HG03064 (cell line): ENCODE data around the gene LDB1.

Experiments
- ATAC-seq: cut with Tn5 transposase; IDR thresholded peaks from one replicate; pipeline ENCODE4 v1.9.1; 2021; ENCODE audit warnings: low read depth; ENCODE audit not compliant: unreplicated experiment

Gene LDB1

DNA sequence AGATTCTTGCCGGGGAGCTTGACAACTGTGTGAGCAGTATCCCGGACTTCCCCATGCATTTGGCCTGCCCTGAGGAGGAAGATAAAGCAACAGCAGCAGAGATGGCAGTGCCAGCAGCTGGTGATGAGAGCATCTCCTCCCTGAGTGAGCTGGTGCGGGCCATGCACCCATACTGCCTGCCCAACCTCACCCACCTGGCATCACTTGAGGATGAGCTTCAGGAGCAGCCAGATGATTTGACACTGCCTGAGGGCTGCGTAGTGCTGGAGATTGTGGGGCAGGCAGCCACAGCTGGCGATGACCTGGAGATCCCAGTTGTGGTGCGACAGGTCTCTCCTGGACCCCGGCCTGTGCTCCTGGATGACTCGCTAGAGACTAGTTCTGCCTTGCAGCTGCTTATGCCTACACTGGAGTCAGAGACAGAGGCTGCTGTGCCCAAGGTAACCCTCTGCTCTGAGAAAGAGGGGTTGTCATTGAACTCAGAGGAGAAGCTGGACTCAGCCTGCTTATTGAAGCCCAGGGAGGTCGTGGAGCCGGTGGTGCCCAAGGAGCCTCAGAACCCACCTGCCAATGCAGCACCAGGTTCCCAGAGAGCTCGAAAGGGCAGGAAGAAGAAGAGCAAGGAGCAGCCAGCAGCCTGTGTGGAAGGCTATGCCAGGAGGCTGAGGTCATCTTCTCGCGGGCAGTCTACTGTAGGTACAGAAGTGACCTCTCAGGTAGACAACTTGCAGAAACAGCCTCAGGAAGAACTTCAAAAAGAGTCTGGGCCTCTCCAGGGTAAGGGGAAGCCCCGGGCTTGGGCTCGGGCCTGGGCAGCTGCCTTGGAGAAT lies 19.3 kb upstream of the LDB1 start:
- no peak for ATAC-seq

DNA sequence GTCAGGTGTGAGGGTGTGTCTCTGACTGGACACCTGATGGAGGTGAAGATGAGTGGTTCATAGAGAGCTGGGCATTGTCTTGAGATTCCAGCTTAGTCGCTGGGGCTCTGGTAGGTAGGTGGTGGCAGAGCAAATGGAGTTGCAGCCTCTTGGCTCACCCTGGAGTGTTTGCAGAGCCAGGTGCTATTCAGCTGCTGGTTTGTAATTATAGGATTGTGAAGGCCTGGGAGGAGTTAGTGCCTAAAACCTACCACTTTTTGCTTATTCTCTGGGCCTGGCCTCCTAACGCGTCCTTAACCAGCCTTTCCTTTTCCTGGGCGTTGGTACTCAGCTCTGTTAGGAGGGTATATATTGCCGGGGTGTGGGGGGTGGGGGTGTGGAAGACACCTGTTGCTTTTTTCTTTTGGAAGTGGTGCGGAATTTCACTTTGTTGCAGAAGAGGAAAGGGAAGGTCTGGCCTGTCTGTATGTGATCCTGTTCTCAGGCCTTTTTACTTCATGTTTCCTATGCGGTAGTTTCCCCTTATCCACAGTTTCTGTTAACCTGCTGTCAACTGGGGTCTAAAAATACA lies 15.9 kb upstream of the LDB1 start:
- ATAC-seq, result no peak

DNA sequence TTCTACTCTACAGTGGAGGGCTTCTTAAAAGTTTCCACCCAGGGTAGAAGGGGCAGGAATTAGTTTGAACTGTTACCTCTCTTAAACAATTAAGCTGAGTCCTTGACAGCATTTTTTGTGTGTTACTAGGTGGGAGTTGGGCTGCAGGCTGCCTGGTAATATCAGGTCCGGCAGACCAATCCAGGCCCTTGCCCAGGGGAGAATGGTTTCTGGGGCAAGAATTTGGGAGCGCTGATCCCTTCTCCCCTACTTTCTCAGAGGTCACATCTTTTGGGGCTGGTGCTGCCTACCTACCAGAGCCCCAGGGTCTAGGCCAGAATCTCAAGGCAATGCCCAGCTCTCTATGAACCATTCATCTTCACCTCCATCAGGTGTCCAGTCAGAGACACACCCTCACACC lies 14.2 kb upstream of the LDB1 start:
- ATAC-seq, result no peak

DNA sequence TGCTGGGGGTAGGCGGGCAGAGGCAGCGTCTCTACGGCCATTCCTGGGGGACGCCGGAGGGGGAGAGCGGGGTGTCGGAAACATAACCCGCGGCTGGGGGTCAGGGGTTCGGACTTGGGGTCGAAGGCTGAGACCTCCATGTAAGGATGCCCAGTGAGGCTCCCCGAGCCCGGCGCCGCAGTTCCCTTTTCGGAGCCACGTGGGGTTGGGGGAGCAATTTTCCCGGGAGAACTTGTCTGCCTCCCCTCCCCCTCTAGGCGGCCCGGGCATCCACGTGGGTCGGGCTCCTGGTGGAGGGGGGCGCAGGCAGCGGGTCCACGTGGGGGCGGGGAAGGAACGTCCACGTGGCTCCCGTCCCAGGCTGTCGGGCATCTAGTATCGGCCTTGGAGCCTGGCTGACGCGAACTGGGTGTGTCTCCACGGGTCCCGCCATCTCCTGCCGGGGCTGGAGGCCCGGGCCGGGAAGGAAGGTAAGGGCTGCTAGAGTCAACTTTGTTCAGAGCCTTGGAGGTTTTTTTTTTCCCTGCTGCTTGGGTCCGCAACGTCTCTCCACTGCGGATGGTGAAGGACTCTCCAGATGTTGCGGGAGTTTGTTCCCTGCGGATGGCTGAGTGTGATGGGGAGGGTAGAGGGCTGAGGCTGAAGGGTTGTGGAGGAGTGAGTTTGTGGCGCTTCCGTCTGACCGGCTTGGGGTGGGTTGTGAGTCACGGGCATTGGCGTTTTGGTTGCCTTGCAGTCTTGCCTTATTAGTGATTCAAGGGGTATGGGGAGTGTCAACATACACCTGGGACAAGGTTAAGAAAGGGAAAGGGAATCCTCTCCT lies 13.4 kb upstream of the LDB1 start:
- ATAC-seq, result peak; percentile 7

DNA sequence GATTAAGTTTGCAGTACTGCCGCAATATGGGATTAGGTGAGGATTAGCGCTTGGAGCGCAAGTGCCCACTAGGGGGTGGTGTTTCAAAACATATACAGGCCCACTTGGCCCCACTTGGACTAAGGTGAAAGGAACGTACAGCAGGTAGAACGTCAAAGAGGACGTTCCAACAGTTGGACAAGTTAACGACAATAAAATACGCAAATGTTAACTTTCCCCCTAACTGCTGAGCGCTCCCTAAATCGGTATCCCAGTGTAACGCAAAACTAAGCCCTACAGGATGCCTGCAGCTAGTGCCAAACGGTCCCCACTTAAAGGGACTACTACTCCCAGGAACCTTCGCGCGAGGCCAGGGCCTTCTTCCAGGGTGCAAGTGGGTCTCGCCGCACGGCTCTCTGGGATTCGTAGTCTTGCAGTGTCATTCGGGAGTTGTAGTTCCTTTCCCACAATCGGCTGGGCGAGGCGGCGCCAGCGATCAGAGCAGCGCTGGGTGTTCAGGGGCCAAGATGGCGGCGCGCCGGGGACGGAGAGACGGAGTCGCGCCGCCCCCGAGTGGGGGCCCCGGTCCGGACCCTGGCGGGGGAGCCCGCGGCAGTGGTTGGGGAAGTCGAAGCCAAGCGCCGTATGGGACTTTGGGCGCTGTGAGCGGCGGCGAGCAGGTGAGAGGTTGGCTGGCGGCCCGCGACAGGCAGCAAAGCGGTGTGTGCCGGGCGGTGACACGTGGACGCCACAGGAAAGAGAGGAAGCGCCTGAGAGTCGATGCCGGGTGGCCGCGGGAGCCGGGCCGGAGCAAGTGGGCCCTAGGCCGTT lies 12.6 kb upstream of the LDB1 start, which contains the start of gene PPRC1:
TSS of gene PPRC1 (plus strand) at position 478 of the 810 bp plus-strand sequence. CDS start at position 507, 29 bp downstream.
- peak; percentile 89 for ATAC-seq

DNA sequence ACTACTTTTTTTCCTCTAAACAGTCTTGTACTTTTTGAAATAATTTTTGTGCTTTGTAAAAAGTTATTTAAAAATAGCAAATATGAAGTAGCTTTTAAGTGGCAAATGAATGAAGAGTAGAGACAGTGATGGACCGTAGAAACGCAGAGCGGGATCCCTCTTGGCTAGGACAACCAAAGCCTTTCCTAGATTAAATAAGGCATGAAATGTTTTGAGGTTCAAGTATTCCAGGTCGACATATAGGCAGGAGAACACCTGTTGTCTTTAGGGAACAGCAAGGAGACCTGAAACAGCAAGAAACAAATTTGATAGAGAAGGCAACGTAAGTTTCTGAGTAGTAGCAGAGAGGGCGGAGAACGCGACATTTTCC lies 12.0 kb upstream of the LDB1 start:
- no peak for ATAC-seq

DNA sequence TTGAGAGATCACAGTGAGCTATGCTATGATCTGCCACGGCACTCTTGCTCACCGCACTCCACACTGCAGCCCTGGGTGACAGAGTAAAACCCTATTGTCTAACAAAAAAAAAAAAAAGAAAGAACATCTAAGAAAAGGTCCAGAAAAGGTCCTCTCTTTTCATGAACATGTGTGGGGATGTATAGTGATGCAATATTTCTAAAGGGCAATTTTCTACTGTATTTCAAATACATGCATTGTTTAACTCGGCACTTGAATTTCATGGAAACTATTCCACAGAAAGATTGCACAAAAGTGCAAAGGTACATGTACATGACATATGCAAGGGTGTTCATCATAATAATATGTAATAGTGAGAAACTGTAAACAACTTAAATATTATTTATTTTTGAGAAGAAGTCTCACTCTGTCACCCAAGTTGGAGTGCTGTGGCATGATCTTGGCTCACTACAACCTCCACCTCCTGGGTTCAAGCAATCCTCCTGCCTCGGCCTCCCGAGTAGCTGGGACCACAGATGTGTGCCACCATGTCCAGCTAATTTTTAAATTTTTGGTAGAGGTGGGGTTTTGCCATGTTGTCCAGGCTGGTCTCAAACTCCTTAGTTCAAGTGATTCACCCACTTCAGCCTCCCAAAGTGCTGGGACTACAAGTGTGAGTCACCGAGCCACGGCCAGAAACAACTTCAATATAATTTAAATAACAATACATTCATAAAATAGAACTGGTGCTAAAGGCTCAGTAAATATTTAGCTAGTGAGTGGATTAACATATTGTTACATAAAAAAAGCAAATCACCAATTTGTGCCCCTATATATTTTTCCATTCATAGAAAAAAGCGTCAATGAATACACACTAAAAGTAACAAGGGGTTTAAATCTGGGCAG lies 11.4 kb upstream of the LDB1 start:
- no peak for ATAC-seq

DNA sequence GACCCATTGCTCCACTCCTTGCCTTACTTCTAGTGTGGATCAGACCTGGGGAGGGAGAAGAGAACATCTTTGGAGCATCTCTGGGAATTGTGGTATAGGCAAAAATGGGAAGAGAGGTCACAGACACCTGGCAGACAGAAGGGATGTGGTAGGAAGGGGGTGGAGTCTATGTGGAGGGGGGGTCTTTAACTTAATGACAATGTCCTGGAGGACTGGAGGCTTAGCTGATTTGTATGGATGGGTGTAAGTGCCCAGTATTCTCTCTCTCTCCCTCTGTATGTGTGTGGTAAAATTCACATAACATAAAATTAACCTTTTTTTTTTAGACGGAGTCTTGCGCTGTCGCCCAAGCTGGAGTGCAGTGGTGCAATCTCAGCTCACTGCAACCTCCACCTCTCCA lies 3.1 kb upstream of the LDB1 start:
- no peak for ATAC-seq

DNA sequence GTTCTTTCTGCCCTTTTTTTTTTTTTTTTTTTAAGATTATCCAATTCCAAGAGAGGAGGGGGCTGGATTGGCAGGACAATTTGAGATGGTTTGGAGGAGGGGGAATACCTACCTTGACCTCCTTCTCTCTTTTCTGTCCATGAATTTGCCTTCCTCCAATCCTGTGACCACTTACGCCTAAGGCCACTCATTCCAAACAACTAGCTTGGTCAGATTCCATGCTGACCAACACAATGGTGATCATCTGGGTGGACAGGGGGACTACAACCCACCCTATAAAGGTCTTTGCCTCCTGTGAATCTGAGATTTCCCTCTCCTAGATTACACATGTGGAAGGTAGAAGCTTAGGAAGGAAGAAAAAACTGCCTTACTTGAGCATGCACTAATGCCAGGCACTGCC lies 2.3 kb upstream of the LDB1 start:
- ATAC-seq, result no peak

DNA sequence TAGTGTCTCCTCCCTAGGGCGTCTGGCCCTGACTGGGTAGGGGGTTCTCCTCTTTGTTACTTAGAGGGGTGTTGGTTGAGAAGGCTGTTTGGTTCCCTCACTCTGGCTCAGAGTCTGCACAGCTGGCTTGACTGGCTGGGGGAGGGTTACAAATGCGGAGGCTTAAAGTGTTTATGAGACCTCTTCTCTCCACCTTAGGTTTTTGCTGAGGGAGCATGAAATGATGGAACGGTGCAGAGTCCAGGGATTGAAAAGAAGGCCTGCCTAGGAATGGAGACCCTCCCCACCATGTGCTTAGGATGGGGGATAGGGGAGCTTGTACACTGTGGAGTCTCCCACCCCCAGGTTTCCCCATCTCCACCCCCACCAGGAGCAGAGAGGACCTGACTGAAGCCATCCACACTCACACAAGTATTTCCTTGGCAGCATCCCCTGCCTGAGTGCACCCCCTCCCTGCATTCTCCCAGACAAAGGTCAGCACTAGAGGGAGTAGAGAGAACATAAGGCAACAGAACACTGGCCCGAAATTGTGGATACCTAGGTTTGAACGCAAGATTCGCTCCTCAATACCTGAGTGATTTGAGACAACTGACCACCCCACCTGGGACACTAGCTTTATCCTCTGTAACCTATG lies 1.7 kb upstream of the LDB1 start:
- no peak for ATAC-seq

DNA sequence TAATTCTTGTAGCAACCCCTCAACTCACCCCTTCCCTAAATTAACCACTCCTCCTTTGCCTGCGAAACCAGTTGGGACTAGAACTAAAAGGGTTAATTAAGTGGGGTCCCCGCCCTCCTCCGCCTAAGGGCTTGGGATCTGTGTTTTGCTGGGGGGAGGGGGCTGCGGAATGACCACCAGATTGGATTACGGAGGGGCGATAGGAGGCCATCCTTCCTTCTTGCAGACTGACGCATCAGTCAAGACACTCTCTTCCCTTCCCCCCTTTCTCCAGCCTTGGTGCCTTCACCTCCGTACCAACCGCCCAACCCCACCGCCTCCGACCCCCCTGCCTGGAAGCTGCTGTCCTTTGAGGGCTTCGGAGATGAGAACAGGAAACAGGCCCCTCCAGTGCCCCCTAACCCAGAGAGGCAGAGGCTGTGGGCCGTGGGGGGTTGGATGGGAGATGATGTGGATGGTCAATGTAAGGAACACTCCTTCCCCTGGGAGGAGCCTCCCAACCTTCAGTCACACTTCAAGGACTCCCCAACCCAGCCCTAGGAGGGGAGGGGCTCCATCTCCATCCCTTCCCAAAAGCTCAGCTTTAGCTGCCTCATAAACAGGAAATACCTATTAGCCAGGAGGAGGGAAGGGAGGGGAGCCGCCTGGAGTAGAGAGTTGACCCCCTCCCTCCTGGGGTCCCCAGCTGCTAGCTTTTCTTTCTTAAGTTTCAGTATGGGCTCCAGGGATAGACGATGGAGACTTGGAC lies 997 bp upstream of the LDB1 start:
- no peak for ATAC-seq

DNA sequence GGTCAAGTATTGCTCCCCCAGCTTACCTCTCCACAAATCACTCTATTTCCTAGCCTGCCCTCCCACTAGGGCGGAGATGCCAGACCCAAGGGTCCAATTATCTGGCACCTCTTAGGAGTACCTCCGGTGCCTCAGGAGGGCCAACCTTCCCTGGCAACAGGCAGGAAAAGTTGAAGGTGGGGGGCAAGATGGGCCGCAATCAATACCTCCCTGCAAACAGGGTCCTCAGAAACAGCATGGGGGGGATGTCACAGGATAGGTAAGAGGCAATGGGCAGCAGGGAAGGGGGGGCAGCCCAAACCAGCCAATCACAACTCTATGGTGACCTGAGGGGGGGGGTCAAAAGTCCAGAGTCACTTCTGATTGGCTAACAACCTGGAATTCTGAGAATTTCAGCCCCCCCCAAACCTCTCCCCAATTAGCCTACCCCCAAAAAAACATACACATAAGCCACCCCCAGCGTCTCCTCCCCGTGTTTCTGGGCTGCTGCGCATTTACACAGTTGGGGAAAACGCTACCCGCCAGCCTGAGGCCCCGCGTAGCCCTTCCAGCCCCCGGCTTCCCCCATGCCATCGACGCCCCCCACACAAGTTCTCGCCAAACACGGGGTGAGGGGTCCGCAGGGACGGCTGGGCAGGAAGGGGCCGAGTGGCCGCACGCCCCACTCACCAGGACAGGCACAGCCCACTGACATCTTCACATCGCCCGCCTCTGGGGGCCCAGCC lies 589 bp downstream of the LDB1 start:
- no peak for ATAC-seq

DNA sequence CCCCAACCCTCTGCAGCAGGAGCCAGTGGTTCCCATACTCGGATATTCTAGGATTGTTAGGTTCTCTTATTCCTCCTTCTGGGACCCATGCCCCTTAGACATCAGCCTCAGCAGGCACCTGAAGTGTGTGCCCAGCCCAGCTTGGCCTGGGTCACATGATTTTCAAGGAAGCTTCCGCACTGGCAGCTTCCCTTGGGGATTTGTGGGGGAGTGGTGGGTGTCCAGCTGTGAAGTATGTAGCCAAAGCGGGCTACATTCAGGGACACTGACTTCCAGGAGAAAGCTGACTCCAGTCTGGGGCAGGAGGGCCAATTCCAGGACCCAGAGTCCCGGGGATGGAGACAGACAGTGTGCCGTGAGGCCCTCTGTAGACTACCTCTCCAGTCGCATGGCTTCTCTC lies 1.3 kb downstream of the LDB1 start:
- no peak for ATAC-seq

DNA sequence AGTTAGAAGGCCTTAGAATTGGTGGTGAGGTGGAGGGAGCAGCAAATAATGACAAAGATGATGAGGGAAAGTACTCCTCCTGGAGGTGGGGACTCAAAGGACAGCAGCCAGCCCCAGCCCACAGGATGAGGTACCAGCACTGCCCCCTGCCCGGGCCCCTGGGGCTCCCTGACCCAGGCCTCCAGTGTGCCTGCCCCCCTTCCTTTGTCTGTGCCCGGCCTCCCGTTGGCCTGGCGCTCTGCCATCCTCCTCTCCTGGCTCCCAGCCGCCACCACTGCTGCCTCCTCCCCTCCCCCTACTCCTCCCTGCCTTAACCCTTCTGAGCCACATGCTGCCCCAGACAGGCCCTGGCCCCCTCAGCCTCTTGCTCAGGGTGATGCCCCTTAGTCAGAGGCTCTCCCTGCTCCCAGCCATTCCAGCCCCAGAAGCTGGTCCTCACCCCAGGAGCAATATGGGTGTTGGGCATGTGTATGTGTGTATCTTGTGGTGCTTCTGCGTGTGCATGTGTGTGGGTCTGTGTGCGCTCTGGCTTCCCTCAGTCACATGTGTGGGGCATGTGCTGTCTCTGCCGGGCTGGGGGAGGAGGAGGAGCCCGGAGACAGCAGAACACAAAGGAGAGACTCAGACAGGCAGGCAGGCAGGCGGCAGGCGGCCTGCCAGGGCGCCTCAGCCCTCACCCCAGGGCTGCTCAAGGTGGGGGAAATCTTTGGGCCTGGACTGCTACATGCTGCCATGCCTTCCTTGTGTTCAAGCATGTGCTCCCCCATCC lies 2.6 kb downstream of the LDB1 start:
- ATAC-seq, result no peak

DNA sequence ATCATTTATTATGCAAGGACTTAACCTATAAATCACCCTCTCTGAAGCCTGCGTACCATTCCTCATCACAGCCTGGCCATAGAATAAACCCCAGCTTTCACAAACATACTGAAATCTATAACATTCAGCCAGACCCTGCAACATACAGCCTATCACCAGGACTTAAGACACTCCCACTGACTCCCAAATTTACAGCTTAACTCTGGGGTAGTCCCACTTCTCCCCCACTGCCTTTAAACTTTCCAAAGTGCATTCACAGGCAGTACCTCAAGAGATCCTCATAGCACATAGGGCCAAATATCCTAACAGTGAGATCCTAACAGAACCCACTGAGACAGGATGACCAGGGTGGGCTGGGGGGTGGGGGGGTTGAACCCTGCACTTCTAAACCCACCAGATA lies 3.5 kb downstream of the LDB1 start:
- no peak for ATAC-seq

DNA sequence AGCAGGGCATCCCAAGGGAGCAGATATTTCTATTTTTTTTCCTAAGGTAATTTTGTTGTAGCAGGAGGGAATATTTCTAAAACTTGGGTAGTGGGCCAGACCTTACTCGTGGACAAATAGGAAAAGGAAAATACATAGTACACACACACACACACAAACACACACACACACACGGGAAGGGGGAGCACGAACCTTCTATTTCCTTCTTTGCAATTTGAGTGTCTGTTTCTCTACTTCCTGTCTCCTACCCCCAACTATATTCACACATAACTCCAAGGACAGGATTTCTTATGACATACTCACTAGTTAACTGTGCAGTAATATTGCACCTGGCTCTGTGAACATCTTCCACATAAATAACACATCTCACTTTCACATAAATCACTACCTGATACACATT lies 4.4 kb downstream of the LDB1 start:
- no peak for ATAC-seq
